IMR-90 (cell line): ENCODE data around the gene PDYN. TPM values are rescaled to one million over a fixed set of nuclear protein-coding genes. Genes with fewer than 3 reads are reported as not detected.
"Not testable (repeated sequence)": the region's sequence is repeated elsewhere in the genome, so short reads cannot be mapped to it uniquely, and the experiment has no call there.

Experiments
- ATAC-seq: fragments of 200-7000 bp; cut with Tn5 transposase; 2 replicates; pipeline ENCODE4 v1.9.1; 2020; ENCODE audit warnings: low read depth, mild to moderate bottlenecking, moderate library complexity
- BruUV-seq: library from RNA; stranded (reverse); fragments of 400-500 nt; replicated peaks from 2 replicates; lab custom pipeline; 2021; lab: Mats Ljungman, UMichigan
- CTCF ChIA-PET: fragments of 300-600 bp; formaldehyde crosslinking; extraction: SDS; loops from one replicate; lab custom pipeline; 2021; ENCODE audit warnings: antibody characterized with exemption; lab: Yijun Ruan, JAX
- POLR2A ChIA-PET: fragments of 300-600 bp; sonication (Branson Sonifier 250); formaldehyde crosslinking; loops from one replicate; lab custom pipeline; 2022; ENCODE audit warnings: antibody characterized with exemption; ENCODE audit not compliant: unreplicated experiment; lab: Charles Lee
- DNase-seq: peaks from one replicate; pipeline ENCODE4 v3.0.0; 2013
- H2AFZ ChIP-seq: replicated peaks from 2 replicates; pipeline ENCODE3; 2013; ENCODE audit warnings: low read length, mild to moderate bottlenecking; ENCODE audit not compliant: poor library complexity
- H2AK5ac ChIP-seq: 2 replicates; pipeline ENCODE4 v1.6.1; 2013; ENCODE audit warnings: low read depth, low read length, inconsistent platforms
- H2AK9ac ChIP-seq: replicated peaks from 2 replicates; pipeline ENCODE3; 2013; ENCODE audit warnings: mild to moderate bottlenecking, low read depth, low read length, moderate library complexity; ENCODE audit not compliant: poor library complexity
- H2BK120ac ChIP-seq: 2 replicates; pipeline ENCODE4 v1.6.1; 2013; ENCODE audit warnings: low read depth, low read length, inconsistent platforms
- H2BK15ac ChIP-seq: 3 replicates; pipeline ENCODE4 v1.6.1; 2013; ENCODE audit warnings: low read depth, low read length, inconsistent platforms
- H2BK20ac ChIP-seq: 2 replicates; pipeline ENCODE4 v1.6.1; 2013; ENCODE audit warnings: low read depth, mild to moderate bottlenecking, inconsistent platforms, low read length, moderate library complexity
- H2BK5ac ChIP-seq: 2 replicates; pipeline ENCODE4 v1.6.1; 2013; ENCODE audit warnings: mild to moderate bottlenecking, low read depth, low read length, inconsistent platforms; ENCODE audit not compliant: poor library complexity, severe bottlenecking
- H3K14ac ChIP-seq: replicated peaks from 2 replicates; pipeline ENCODE4 v1.6.1; 2013; ENCODE audit warnings: low read depth, low read length, inconsistent platforms
- H3K18ac ChIP-seq: 2 replicates; pipeline ENCODE4 v1.6.1; 2013; ENCODE audit warnings: low read depth, low read length, control low read depth
- H3K23ac ChIP-seq: 2 replicates; pipeline ENCODE4 v1.6.1; 2013; ENCODE audit warnings: low read depth, low read length, inconsistent platforms
- H3K27ac ChIP-seq: 2 replicates; pipeline ENCODE4 v1.5.1; 2013; ENCODE audit warnings: mild to moderate bottlenecking, control low read depth, low read length; ENCODE audit not compliant: insufficient read depth
- H3K27me3 ChIP-seq: 2 replicates; pipeline ENCODE4 v1.6.1; 2013; ENCODE audit warnings: low read length; ENCODE audit not compliant: control insufficient read depth, insufficient read depth
- H3K36me3 ChIP-seq: 2 replicates; pipeline ENCODE4 v1.6.1; 2013; ENCODE audit warnings: low read length, mixed read lengths; ENCODE audit not compliant: control insufficient read depth, insufficient read depth
- H3K4ac ChIP-seq: 2 replicates; pipeline ENCODE4 v1.6.1; 2013; ENCODE audit warnings: low read depth, low read length, inconsistent platforms
- H3K4me1 ChIP-seq: 2 replicates; pipeline ENCODE4 v1.6.1; 2013; ENCODE audit warnings: low read length, mixed read lengths; ENCODE audit not compliant: control insufficient read depth, insufficient read depth
- H3K4me2 ChIP-seq: 2 replicates; pipeline ENCODE4 v1.6.1; 2013; ENCODE audit warnings: low read depth, mild to moderate bottlenecking, control low read depth, low read length, moderate library complexity
- H3K4me3 ChIP-seq: 2 replicates; pipeline ENCODE4 v1.5.1; 2013; ENCODE audit warnings: low read depth, mild to moderate bottlenecking, control low read depth, low read length, moderate library complexity; ENCODE audit not compliant: insufficient read depth
- H3K56ac ChIP-seq: 2 replicates; pipeline ENCODE4 v1.6.1; 2013; ENCODE audit warnings: low read length, inconsistent platforms; ENCODE audit not compliant: insufficient read depth; ENCODE audit errors: extremely low read depth
- H3K79me1 ChIP-seq, 2 experiments: 2 replicates each; pipeline ENCODE4 v1.6.1; 2013; ENCODE audit warnings: low read length in 2 of 2, inconsistent platforms in 1 of 2, low read depth in 1 of 2
- H3K9ac ChIP-seq: 2 replicates; pipeline ENCODE4 v1.6.1; 2013; ENCODE audit warnings: low read depth, low read length, control low read depth
- H3K9me1 ChIP-seq: 2 replicates; pipeline ENCODE4 v1.6.1; 2013; ENCODE audit warnings: low read length, inconsistent platforms; ENCODE audit not compliant: insufficient read depth
- H3K9me3 ChIP-seq: 2 replicates; pipeline ENCODE4 v1.6.1; 2013; ENCODE audit warnings: low read length; ENCODE audit not compliant: control insufficient read depth, insufficient read depth
- H4K20me1 ChIP-seq: 2 replicates; pipeline ENCODE4 v1.6.1; 2013; ENCODE audit warnings: low read length, inconsistent platforms; ENCODE audit not compliant: insufficient read depth
- H4K5ac ChIP-seq: 2 replicates; pipeline ENCODE4 v1.6.1; 2013; ENCODE audit warnings: mild to moderate bottlenecking, low read depth, low read length, control low read depth
- H4K8ac ChIP-seq, 2 experiments: 2 replicates each; pipeline ENCODE4 v1.6.1; 2013; ENCODE audit warnings: low read depth in 2 of 2, low read length in 2 of 2, control low read depth in 1 of 2, inconsistent platforms in 1 of 2
- H4K91ac ChIP-seq: 2 replicates; pipeline ENCODE4 v1.6.1; 2013; ENCODE audit warnings: low read depth, low read length, inconsistent platforms; ENCODE audit not compliant: insufficient read depth
- BHLHE40 ChIP-seq: fragments of 150-350 bp; IDR thresholded peaks from 2 replicates; pipeline ENCODE4 v1.6.1; 2016; ENCODE audit warnings: mild to moderate bottlenecking, low read depth, low read length
- RCOR1 ChIP-seq: IDR thresholded peaks from 2 replicates; pipeline ENCODE4 v1.6.1; 2012; ENCODE audit warnings: mild to moderate bottlenecking, low read length, improper control_type of control experiment; ENCODE audit not compliant: insufficient replicate concordance
- WGBS, 2 experiments: methylation state at CpG; one replicate each; pipeline versions ENCODE4 v1.1.5 to v1.1.7; 2013; ENCODE audit warnings: missing lambda C conversion rate in 2 of 2; ENCODE audit not compliant: insufficient read length in 1 of 2; ENCODE audit errors: extremely low coverage in 2 of 2; 5-methylcytosine and 5-hydroxymethylcytosine counted together
- dilution Hi-C: fragments of 300-500 bp; cut with HindIII; formaldehyde crosslinking; loops from one replicate; pipeline ENCODE4 v1.14.3; 2018; ENCODE audit warnings: low sequenced_read_pairs; ENCODE audit not compliant: unreplicated experiment
- in situ Hi-C: fragments of 300-500 bp; cut with MboI; formaldehyde crosslinking; loops from 3 replicates; pipeline ENCODE4 v1.14.3; 2019; ENCODE audit warnings: low sequenced_read_pairs, inconsistent platforms, mixed read lengths
- intact Hi-C: fragments of 100-400 bp; cut with micrococcal nuclease; formaldehyde crosslinking; loops from 2 replicates; pipeline ENCODE4 v1.10.0; 2022
- polyA plus RNA-seq, 3 experiments: library from polyadenylated mRNA; depleted of rRNA; stranded (reverse); fragments of >200 nt; gene quantifications; 2 replicates each; pipeline ENCODE4 v1.2.3, GENCODE V29; 2012; ENCODE audit warnings: low replicate concordance in 1 of 3
- total RNA-seq: library from RNA; depleted of rRNA; stranded (reverse); fragments of >200 nt; gene quantifications from 2 replicates; pipeline ENCODE4 v1.2.3, GENCODE V29; 2012

PDYN gene
- total and polyA plus RNA-seq, 2 of the 4 experiments (the other 2 are of a cell fraction): not detected

DNA sequence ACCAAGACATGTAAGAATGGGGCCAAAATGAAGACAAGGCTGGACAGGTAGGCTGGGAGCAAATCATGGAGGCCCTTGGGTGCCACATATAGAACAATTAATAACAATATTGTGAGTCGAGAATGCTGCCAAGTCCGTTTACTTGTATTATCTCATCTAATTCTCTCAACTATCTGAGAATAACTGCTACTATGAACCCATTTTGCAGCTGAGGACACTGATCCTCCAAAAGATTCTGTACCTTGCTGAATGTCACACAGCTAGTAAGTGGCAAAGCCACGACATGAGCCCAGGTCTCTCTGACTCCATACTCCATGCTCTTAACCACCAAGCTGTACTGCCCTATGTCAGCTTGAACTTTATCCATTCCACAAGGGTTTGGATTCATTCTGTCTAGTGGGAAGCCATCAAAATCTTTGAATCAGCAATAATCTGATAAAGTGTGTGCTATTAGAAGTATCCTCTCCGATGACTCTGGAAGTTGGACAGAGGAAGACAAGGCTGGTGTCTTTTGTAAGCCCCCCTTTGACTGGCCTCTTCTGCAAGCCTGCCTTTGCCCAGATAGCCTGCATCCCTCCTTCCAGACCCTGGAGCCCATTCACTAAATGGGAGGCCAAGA, 43.5 kb upstream of the PDYN start:
- dilution Hi-C loops (no loop called here), intact Hi-C loops (no loop called here), in situ Hi-C loops (no loop called here)
- H2BK20ac ChIP-seq: no peak overlapping the region
- H2AK9ac ChIP-seq: no peak overlapping the region
- H4K8ac ChIP-seq: no peak overlapping the region
- POLR2A ChIA-PET: no interaction called here
- no peak for TF ChIP-seq RCOR1
- no peak for TF ChIP-seq BHLHE40
- no peak overlapping the region for H2BK15ac ChIP-seq
- CTCF ChIA-PET: no interaction called here
- H3K79me1 ChIP-seq: no peaks in the 10 kb centered on the region
- H3K4me1 ChIP-seq: no peaks in the 10 kb centered on the region
- H2AFZ ChIP-seq: no peak overlapping the region
- no peaks in the 10 kb centered on the region for H4K20me1 ChIP-seq
- no peaks in the 10 kb centered on the region for H3K36me3 ChIP-seq
- H3K4me3 ChIP-seq: no peak overlapping the region
- no peak overlapping the region for H3K27ac ChIP-seq
- peaks cover 5% of the 10 kb centered on the region for H3K27me3 ChIP-seq
- H3K4me2 ChIP-seq: no peak overlapping the region
- H3K9me1 ChIP-seq: no peaks in the 10 kb centered on the region
- no peak overlapping the region for H3K23ac ChIP-seq
- no CpG with 5 or more reads among the region's 4 CpGs for WGBS, 2 experiments
- no peak overlapping the region for H4K5ac ChIP-seq
- H3K14ac ChIP-seq: no peak overlapping the region
- H3K4ac ChIP-seq: no peak overlapping the region
- no peaks in the 10 kb centered on the region for H3K9me3 ChIP-seq
- no peak for DNase-seq
- no peak for ATAC-seq
- H4K91ac ChIP-seq: no peak overlapping the region
- H2AK5ac ChIP-seq: no peak overlapping the region
- H2BK5ac ChIP-seq: no peak overlapping the region
- H3K18ac ChIP-seq: no peak overlapping the region
- no peak overlapping the region for H2BK120ac ChIP-seq
- BruUV-seq: no TSS peak
- H3K56ac ChIP-seq: no peak overlapping the region
- no peak overlapping the region for H3K9ac ChIP-seq

DNA sequence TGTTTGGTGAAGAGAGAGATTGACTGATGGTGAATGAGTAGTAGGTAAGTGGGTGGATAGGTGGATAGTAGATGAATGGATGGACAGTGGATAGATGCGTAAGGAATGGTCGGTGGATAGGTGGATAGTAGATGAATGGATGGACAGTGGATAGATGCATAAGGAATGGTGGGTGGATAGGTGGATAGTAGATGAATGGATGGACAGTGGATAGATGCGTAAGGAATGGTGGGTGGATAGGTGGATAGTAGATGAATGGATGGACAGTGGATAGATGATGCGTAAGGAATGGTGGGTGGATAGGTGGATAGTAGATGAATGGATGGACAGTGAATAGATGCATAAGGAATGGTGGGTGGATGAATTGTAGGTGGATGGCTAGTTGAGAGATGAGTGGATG, 42.5 kb upstream of the PDYN start:
- H3K14ac ChIP-seq, H3K36me3 ChIP-seq, H4K20me1 ChIP-seq, H3K79me1 ChIP-seq, H4K5ac ChIP-seq, H4K91ac ChIP-seq, H3K27me3 ChIP-seq, H2BK5ac ChIP-seq, H2BK15ac ChIP-seq, ATAC-seq, H4K8ac ChIP-seq, H3K56ac ChIP-seq, H2BK20ac ChIP-seq, H2AFZ ChIP-seq, H3K18ac ChIP-seq, intact Hi-C loops, H2AK5ac ChIP-seq, BruUV-seq, H3K4ac ChIP-seq, dilution Hi-C loops, H3K9me1 ChIP-seq, H3K4me3 ChIP-seq, H3K4me2 ChIP-seq, H3K4me1 ChIP-seq, H3K9me3 ChIP-seq, H3K9ac ChIP-seq, POLR2A ChIA-PET, H2AK9ac ChIP-seq, in situ Hi-C loops, H3K23ac ChIP-seq, DNase-seq, H2BK120ac ChIP-seq, H3K27ac ChIP-seq: not testable (repeated sequence)
- 88% methylated on average over 4 of the region's 4 CpGs; no CpG with 5 or more reads in 1 of the 2 experiments for WGBS, 2 experiments
- CTCF ChIA-PET: interaction anchor here (1.0 kb wide), 1 partner anchor 12 kb away, joined by 3 read pairs; no protein-coding TSS in a partner anchor
